HS-27A (cell line): ENCODE measurements around the gene NNAT.
"Not testable (repeated sequence)": the region's sequence is repeated elsewhere in the genome, so short reads cannot be mapped to it uniquely, and the experiment has no call there.

Experiments
- DNase-seq: peaks from one replicate; pipeline ENCODE4 v3.0.0-alpha.2; 2012; ENCODE audit warnings: low read depth, missing footprints

NNAT gene

GRCh38 chr20:37540001-37540400 lies 19.0 kb downstream of the NNAT start:
- DNase-seq = no peak

GRCh38 chr20:37540838-37541237 lies 19.8 kb downstream of the NNAT start:
- not testable (repeated sequence) for DNase-seq

GRCh38 chr20:37541326-37541725 lies 20.3 kb downstream of the NNAT start:
- DNase-seq = no peak

- no peak for DNase-seq
These were observed 21.2 kb downstream of the NNAT start for GRCh38 chr20:37542281-37542680.

DNA sequence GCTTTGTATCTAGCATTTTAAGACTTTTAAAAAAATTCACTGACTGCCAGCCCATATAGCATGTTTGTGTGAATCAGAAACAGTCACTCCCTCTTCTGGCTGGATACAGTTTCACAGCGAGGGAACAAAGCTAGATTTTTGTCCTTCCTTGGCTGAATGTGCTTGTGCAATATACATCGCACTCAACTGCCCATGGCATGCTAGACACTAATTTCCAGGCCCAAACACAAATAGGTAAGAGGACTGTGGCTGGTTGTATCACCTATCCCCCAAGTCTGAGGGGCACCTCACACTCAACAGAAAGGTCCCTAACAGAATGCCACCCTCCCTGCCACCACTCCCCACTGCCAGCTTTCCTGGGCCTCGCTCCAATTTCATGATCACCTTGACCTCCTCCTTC lies 22.8 kb downstream of the NNAT start:
- no peak for DNase-seq

GRCh38 chr20:37544386-37544785 lies 23.3 kb downstream of the NNAT start:
- DNase-seq = no peak

GRCh38 chr20:37545516-37545915 lies 24.5 kb downstream of the NNAT start:
- no peak for DNase-seq

DNA sequence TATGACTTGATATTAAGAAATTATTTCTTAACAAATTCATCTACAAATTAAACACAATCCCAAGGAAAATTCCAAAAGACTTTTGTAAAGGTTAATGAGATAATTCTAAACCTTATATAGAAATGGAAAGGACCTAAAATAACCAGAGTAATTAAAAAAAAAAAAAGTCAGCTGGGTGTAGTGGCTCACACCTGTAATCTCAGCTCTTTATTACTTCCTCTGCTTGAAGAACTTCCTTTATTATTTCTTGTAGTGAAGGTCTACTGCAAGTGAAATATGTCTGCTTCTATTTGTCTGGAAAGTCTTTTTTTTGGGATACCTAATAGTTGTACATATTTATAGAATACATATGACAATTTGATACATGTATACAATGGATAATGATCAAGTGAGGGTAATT lies 26.9 kb downstream of the NNAT start:
- DNase-seq = no peak

DNA sequence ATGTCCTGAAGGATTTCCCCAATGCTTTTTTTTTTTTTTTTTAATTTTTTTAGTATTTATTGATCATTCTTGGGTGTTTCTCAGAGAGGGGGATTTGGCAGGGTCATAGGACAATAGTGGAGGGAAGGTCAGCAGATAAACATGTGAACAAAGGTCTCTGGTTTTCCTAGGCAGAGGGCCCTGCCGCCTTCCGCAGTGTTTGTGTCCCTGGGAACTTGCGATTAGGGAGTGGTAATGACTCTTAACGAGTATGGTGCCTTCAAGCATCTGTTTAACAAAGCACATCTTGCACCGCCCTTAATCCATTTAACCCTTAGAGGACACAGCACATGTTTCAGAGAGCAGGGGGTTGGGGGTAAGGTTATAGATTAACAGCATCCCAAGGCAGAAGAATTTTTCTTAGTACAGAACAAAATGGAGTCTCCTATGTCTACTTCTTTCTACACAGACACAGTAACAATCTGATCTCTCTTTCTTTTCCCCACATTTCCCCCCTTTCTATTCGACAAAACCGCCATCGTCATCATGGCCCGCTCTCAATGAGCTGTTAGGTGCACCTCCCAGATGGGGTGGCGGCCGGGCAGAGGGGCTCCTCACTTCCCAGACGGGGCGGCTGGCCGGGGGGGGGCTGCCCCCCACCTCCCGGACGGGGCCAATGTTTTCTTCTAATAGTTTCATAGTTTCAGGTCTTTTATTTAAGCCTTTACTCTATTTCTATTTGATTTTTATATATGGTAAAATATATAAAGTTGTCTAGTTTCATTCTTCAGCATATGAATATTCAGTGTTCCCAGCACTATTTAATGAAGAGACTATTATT lies 29.3 kb downstream of the NNAT start:
- not testable (repeated sequence) for DNase-seq

- DNase-seq = not testable (repeated sequence)
These were observed 30.6 kb downstream of the NNAT start for GRCh38 chr20:37551660-37552059.

DNA sequence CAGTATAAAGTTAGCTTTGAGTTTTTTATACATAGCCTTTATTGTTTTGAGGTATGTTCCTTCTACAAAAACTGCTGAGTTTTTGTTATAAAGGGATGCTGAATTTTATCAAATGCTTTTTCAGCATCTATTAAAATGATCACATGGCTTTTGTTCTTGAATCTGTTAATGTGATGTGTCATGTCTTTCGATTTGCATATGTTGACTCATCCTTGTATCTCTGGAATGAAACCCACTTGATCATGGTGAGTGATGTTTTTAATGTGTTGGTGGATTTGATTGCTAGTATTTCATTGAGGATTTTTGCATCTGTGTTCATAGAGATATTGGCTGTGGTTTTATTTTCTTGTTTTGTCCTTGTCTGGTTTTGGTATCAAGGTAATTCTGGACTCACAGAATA lies 31.4 kb downstream of the NNAT start:
- no peak for DNase-seq

DNA sequence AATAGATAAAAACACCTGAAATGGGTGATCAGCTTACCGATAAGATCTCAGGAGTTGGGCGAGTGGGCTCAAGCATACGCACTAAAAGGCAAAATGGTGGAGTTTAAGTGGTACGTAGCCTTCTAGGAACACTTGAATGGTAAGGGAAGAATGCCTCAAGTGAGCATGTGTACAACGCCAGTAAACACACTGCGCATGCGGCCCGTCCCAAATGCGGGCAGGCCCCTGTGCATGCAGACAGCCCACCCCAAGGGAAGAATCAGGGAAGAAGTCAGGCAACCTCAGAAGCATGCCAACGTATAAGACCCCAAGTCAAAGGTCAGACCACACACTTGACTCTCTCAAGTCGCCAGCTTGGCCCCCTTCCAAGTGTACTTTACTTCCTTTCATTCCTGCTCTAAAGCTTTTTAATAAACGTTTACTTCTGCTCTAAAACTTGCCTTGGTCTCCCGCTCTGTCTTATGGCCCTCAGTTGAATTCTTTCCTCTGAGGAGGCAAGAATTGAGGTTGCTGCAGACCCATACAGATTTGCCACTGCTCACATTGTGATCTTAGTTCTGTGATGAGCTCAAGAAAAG lies 33.8 kb downstream of the NNAT start:
- not testable (repeated sequence) for DNase-seq

GRCh38 chr20:37556538-37556937 lies 35.5 kb downstream of the NNAT start:
- no peak for DNase-seq

- no peak for DNase-seq
These were observed 37.3 kb downstream of the NNAT start for GRCh38 chr20:37558306-37558705.

DNA sequence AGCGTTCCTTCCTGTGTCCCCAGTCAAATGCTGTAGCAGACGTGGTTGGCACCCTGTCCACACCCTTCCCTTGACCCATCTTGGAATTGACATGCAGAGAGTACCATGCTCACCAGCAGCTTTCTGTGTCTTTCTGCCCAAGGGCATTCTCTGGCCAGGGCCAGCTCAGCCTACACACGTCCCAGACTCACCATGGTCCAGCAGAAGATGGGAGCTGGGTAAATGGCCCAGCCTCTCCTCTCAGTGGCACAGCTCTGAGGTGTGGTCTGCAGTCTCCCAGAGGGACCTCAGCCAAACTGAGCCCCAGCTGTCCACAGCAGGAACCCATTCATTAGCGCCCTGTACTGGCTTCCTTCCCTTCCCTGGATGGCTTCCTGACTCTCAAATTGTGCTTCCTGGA lies 37.7 kb downstream of the NNAT start:
- DNase-seq = no peak

DNA sequence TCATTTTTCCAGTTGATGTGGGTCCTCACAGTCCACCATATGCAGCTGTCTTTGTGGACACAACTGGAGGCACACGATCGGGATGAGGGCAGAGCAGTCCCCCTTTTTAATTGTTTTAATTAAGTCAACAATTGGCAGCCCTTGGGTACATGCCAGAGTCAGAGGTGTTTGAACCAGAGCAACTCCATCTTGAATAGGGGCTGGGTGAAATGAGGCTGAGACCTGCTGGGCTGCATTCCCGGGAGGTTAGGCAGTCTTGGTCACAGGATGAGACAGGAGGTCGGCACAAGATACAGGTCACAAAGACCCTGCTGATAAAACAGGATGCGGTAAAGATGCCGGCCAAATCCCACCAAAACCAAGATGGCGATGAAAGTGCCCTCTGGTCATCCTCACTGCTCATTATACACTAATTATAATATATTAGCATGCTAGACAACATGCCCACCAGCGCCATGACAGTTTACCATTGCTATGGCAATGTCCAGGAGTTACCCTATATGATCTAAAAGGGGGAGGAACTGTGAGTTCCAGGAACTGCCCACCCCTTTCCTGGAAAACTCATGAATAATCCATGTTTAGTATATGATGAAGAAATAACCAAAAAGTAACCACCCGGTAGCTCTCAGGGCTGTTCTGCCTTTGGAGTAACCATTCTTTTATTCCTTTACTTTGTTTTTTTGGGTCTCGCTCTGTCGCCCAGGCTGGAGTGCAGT lies 38.4 kb downstream of the NNAT start:
- DNase-seq = no peak

DNA sequence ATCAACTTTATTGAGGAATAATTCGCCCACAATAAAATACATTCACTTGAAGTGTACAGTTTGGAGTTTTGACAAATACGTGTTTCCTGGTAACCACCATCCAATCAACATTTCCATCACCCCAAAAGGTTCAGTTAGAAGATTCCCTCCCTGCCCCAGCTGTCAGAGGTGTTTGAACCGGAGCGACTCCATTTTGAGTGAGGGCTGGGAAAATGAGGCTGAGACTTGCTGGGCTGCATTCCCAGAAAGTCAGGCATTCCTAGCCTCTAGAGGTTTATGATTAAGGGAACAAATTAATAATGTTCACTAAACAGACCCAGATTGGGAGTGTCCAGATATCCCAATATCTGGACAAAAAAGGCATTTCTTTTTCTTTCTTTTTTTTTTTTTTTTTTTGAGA lies 39.6 kb downstream of the NNAT start:
- no peak for DNase-seq

- no peak for DNase-seq
These were observed 41.8 kb downstream of the NNAT start for GRCh38 chr20:37562695-37563480.

DNA sequence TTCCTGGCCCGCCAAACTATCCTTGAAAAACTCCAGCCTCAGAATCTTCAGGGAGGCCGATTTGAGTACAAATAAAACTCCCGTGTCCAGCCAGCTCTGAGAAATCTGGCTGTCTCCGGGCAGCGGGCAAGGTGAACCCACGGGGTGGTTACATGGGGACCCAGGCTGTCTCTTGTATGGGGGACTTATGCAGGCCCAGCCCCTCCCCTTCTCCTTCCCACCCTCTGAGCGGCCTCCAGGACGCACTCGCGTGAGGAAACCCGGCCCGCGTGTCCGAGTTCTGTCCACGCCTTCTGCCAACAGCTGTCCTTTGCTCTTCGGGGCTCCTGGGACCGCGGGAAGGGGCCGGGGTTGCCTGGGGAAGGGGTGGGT lies 43.0 kb downstream of the NNAT start:
- DNase-seq = no peak

DNA sequence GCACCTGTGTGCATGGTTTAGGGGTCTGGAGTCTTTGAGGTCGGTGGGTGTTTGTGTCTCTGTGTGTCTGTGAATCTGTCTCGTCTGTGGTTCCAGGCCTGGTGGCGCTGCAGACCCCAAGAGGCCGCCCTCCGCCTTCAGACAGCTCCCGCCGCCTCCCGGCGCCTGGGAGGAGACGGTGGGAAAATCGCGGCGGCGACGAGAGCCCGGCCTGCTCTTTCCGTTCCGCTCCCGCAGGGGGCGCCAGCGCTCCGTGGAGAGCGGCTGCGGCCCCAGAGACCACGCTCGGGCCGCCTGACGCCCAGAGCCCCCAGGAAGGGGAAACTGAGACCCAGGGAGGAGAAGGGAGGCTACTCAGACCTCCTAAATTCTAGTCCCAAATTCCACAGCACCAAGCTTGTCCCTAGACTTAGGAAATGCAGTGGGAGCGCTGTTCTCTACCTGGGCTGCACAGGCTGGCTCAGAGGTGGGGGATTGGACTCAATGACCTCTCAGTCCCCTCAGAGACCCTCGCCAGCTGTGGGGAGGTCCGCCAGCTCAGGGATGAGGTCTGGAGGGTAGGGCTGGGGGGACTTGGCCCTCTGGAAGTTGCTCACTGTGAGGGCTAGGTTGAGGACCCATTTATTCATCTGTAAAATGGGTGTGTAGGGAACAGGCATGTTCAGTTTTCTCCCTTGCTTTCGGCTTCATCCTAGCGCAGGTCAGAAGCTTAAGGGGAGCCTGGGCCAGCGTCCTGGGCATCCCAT lies 43.5 kb downstream of the NNAT start:
- no peak for DNase-seq

GRCh38 chr20:37565134-37565811 lies 44.2 kb downstream of the NNAT start:
- DNase-seq = no peak
